Ovary (tissue), 1 donor: ENCODE measurements around the gene TMEM72.

Source experiments
- EP300 ChIP-seq: sonication (generic); formaldehyde crosslinking; IDR thresholded peaks from one replicate; pipeline ENCODE4 v1.6.1; 2017; ENCODE audit warnings: antibody characterized with exemption
- POLR2A ChIP-seq: fragments of 450-650 bp; IDR thresholded peaks from one replicate; pipeline ENCODE4 v1.6.1; 2017; ENCODE audit warnings: antibody characterized with exemption, mild to moderate bottlenecking, moderate library complexity

- TF ChIP-seq POLR2A (no peak), EP300 (no peak)
Measured at GRCh38 chr10:44956717-44957706, 45.9 kb downstream of the TMEM72 start.
